GM19463 (cell line): Measurements from ENCODE around the gene TRIM69.
A peak's percentile ranks its signal among the peaks of the same experiment; 100 is the strongest.
"Not testable (repeated sequence)": the region's sequence is repeated elsewhere in the genome, so short reads cannot be mapped to it uniquely, and the experiment has no call there.

Source experiments
- ATAC-seq: cut with Tn5 transposase; IDR thresholded peaks from one replicate; pipeline ENCODE4 v1.9.1; 2021; ENCODE audit warnings: mild to moderate bottlenecking, moderate library complexity; ENCODE audit not compliant: unreplicated experiment

TRIM69 gene

GRCh38 chr15:44715142-44715796 is 21.1 kb upstream of the TRIM69 start:
- ATAC-seq: no peak

DNA sequence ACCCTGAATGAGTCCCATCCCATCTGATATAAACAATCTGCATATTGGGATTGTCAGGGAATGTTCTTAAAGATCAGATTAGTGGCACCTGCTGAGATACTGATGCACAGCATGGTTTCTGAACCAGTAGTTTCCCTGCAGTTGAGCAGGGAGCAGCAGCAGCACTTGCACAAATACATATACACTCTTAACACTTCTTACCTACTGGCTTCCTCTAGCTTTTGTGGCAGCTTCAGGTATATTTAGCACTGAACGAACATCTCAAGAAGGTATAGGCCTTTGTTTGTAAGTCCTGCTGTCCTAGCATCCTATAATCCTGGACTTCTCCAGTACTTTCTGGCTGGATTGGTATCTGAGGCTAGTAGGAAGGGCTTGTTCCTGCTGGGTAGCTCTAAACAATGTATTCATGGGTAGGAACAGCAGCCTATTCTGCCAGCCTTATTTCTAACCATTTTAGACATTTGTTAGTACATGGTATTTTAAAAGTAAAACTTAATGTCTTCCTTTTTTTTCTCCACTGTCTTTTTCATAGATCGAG is 20.5 kb upstream of the TRIM69 start:
- ATAC-seq: no peak

- no peak for ATAC-seq
Measured at GRCh38 chr15:44716983-44717602, 19.2 kb upstream of the TRIM69 start.

GRCh38 chr15:44718180-44718926 is 18.0 kb upstream of the TRIM69 start:
- ATAC-seq: no peak

GRCh38 chr15:44718927-44719292 is 17.4 kb upstream of the TRIM69 start:
- no peak for ATAC-seq

DNA sequence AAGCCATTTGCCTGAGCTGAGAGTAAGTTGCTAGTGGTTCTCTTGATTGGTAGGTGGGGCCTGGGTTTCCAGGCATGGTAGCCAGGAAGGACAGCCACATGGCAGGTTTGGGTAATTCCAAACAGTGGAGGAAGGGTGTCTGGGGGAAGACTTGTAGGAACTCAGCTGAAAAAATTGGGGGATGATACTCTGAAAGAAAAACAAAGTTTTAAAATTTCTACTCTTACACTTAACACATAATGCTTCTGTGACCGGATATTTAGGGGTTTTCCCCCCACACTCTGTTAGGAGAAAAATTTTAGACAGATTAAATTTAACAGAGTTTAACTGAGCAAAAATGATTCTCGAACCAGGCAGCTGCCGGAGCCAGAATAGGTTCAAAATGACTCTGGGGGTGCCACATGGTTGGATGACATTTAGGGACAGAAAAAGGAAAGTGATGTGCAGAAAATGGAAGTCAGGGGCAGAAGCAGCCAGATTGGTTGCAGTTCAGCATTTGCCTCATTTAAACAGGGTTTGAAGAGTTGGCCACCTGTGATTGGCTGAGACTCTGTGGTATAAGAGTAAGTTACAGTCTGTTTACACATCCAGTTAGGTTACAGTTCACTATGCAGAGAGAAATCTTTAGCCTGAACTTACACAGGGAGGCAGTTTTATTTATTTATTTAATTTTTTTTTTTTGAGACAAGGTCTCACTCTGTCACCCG is 16.9 kb upstream of the TRIM69 start:
- peak; percentile 64 for ATAC-seq

GRCh38 chr15:44720000-44720435 is 16.3 kb upstream of the TRIM69 start:
- peak; percentile 3 for ATAC-seq

- no peak for ATAC-seq
Measured at GRCh38 chr15:44720460-44721176, 15.7 kb upstream of the TRIM69 start.

GRCh38 chr15:44722011-44722410 is 14.3 kb upstream of the TRIM69 start:
- no peak for ATAC-seq

- ATAC-seq: no peak
Measured at GRCh38 chr15:44726136-44726535, 10.2 kb upstream of the TRIM69 start.

GRCh38 chr15:44726568-44727484 is 9.5 kb upstream of the TRIM69 start:
- ATAC-seq: peak; percentile 35

- ATAC-seq: no peak
Measured at GRCh38 chr15:44727485-44728231, 8.7 kb upstream of the TRIM69 start.

DNA sequence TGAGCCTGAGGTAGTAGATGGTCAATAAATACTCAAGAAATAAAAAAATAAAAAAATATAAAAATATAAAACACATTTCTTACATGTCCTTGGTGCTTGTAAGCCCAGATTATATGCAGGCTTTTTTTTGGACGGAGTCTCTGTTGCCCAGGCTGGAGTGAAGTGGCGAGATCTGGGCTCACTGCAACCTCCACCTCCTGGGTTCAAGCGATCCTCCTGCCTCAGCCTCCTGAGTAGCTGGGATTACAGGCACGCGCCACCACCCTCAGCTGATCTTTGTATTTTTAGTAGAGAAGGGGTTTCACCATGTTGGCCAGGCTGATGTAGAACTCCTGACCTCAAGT is 8.1 kb upstream of the TRIM69 start:
- ATAC-seq: not testable (repeated sequence)

GRCh38 chr15:44728576-44729407 is 7.5 kb upstream of the TRIM69 start:
- peak; percentile 76 for ATAC-seq

- no peak for ATAC-seq
Measured at GRCh38 chr15:44729408-44730127, 6.8 kb upstream of the TRIM69 start.

GRCh38 chr15:44734839-44735481 is 1.4 kb upstream of the TRIM69 start:
- no peak for ATAC-seq
